HG03103 (cell line): ENCODE data around the gene CNIH1.
"Not testable (repeated sequence)": the region's sequence is repeated elsewhere in the genome, so short reads cannot be mapped to it uniquely, and the experiment has no call there.

Experiments
- ATAC-seq: cut with Tn5 transposase; IDR thresholded peaks from one replicate; pipeline ENCODE4 v1.9.1; 2021; ENCODE audit warnings: low read depth; ENCODE audit not compliant: unreplicated experiment

The CNIH1 gene

GRCh38 chr14:54437954-54438353 lies 3.2 kb downstream of the CNIH1 start:
- not testable (repeated sequence) for ATAC-seq

- ATAC-seq, result no peak
Measured at GRCh38 chr14:54435500-54435981, 5.6 kb downstream of the CNIH1 start.

DNA sequence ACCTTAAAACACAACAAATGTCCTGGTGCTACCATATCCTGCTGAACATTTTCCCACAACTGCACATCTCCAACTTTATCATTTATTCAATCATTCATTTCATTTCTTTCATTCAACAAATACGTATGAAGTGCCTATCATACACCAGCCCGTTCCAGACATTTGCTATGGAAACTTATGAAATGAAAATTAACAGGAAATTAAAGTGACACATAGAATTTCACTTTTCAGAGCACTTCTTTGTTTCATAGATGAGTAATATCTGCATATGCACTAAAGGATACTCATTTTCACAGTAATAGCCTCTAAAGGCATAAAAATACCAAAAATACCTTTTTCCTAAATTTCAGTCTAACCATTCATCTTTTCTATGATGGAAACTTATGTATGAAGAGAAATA lies 12.6 kb downstream of the CNIH1 start:
- ATAC-seq, result no peak

- ATAC-seq, result no peak
Measured at GRCh38 chr14:54427871-54428270, 13.3 kb downstream of the CNIH1 start.

DNA sequence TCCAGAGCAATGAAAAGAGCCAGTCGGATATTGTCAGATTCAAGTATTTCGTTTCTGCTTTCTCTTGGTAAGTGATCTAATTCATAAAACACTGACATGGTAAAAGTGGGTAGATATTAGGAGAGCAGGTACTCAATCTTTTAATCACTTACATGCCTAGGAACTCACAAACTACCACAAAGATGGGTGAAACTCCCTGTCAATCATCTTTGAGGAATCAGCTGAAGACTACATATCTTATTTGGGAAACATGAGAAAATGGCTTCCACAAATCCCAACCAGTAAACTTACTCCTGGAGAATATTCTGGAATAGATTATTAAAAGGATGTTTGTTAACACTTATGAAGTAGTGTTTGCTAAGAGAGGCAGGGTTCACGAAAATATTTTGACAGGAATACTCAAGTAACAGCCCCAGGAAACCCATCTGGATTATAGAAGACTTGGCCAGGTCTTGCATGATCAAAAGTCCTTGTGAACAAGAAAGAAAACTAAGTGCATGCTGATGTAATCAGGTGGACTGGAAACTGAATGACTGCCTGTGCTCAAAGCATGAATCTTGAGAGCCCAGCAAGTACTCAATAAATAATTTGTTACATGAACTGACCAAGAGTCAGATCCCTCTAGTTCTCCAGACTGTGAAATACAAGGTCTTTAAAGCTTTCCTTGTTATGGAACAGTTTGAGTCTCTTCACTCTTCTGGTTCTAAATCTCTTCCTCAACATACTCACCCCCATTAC lies 15.5 kb downstream of the CNIH1 start:
- no peak for ATAC-seq

GRCh38 chr14:54425068-54425467 lies 16.1 kb downstream of the CNIH1 start:
- no peak for ATAC-seq

DNA sequence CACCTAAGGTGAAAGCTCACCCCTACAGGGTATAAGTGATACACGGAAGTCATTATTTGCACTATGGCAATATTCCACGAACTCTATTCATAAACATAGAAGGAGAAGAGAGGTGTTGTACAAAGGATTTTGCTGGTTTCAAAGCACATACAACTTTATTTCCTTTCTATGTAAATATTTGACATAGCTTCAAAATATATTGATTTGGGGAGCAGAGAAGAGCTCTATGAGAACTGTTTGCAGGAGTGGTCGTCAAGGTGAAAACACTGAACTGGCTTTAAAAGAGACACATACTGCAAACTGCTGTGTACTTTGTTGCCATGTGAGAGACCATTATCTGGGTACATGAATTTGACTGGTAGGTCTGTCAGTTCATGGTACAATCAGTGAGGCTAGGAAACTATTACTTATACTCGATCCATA lies 16.7 kb downstream of the CNIH1 start:
- ATAC-seq, result no peak

DNA sequence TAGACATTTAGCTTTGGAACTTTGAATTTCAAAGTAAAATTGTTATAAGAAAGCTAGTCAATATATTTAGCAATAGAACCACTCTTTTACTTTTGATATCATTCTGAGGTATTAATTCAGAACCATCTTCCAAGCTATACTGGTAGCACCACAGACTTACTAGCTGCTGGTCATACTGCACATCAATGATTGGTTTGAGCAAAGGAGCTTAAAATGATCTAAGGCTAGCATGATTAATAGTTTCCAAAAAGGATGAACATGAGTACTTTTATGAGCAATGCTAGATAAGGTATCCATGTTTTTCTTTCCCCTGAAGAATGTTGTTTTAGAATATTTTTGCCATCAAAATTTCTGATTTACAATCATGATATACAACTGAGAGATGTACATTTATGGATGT lies 17.2 kb downstream of the CNIH1 start:
- ATAC-seq, result no peak

GRCh38 chr14:54420478-54421142 lies 20.6 kb downstream of the CNIH1 start:
- no peak for ATAC-seq

DNA sequence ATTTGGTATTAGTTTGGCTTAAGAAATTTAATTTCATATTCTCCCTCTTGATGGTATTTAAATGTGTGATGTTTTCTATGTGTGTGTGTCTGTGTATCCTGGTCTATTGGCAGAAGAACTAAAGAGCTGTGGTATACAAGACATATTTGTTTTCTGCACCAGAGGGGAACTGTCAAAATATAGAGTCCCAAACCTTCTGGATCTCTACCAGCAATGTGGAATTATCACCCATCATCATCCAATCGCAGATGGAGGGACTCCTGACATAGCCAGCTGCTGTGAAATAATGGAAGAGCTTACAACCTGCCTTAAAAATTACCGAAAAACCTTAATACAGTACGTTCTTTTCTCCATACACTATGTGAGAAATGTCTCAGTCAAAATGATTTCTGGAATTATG lies 29.8 kb downstream of the CNIH1 start:
- ATAC-seq, result no peak

DNA sequence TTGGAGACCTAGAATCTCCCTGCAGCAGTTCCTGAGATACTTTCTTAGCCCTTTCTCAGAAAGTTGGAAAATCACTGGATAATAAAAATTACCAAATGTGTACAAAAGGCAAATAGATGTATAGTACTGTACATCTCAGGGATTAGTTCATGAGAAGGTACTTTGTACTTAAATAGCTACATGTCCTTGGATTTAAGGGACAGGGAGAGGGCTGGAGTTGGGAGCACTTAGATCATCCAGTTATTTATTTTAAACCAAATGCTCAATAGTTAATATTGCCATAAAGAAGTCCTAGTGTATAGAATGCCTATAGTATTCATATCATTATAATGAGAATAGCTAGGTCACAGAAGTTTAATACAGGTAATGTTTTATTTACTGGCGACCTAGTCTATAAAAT lies 31.0 kb downstream of the CNIH1 start:
- ATAC-seq, result no peak

DNA sequence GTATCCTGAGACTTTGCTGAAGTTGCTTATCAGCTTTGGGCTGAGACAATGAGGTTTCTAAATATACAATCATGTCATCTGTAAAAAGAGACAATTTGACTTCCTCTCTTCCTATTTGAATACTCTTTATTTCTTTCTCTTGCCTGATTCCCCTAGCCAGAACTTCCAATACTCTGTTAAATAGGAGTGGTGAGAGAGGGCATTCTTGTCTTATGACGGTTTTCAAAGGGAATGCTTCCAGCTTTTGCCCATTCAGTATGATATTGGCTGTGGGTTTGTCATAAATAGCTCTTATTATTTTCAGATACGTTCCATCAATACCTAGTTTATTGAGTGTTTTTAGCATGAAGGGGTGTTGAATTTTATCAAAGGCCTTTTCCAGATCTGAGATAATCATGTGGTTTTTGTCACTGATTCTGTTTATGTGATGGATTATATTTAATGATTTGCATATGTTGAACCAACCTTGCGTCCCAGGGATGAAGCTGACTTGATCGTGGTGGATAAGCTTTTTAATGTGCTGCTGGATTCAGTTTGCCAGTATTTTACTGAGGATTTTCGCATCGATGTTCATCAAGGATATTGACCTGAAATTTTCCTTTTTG lies 37.7 kb downstream of the CNIH1 start:
- ATAC-seq, result not testable (repeated sequence)

GRCh38 chr14:54399560-54399959 lies 41.6 kb downstream of the CNIH1 start:
- ATAC-seq, result no peak

DNA sequence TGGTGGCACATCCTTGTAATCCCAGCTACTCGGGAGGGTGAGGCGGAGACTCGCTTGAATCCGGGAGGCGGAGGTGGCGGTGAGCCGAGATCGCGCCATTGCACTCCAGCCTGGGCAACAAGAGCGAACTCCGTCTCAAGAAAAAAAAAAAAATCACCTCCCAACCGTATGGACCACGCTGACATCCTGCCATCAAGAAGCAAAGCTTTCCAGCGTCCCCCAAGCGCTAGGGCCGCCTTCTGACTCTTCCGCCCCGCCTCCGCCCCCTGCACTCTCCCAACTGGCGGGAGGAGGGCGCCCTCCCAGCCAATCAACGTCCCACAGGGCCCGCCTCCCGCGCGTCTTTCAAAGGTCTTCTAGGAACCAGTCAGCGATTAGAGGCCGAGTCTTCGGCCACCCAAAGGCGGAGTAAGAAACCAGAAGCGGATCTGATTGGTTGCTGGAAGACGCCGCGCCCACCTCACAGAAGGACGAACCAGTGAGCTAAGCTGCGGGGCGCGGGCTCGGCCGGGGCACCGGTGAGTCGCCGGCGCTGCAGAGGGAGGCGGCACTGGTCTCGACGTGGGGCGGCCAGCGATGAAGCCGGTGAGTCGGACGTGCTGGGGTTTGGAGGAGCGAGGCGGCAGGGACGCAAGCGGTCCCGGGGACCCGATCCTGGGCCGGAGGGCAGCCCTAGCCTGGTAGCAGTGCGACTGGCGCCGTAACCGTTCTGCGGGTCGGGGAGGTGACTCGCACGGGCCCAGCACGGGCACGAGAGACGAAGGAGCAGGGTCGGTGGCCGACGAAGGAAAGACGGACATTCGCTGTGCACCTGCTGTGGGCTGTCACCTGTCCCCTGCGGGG lies 44.5 kb downstream of the CNIH1 start, which contains the start of gene CDKN3:
CDKN3 (plus strand) TSS at position 515 of the 843 bp plus-strand sequence; CDS start at position 577, 62 bp downstream.
- peak; percentile 96 for ATAC-seq

DNA sequence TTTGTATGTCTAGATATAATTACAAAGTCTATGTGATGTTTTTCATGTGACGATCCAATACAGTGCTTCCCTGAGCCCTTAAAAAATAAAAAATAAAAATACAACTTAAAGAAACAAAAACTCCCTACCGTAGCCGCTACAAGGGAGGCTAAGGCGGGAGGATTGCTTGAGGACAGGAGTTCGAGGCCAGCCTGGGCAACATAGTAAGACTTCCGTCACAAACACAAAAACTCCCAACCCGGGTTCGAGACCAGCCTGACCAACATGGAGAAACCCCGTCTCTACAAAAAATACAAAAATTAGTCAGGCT lies 45.0 kb downstream of the CNIH1 start:
- ATAC-seq, result no peak

DNA sequence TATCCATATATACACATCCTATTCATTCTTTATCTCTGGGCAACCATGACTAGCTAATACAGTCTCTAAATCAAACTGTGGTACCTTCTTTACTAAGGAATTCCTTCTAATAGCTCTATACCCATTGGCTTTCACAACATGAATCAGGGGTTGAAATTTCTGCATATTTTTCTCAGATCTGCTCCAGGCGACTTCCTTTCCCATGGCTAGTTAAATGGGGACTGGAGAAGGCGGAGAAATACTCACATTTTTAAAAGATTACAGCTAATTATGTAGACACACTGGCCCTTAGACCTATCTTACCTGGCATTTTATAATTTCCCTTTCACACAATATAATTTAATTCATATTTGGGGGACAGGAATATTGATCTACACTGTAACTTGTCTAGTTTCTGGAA lies 45.5 kb downstream of the CNIH1 start:
- ATAC-seq, result no peak

- no peak for ATAC-seq
Measured at GRCh38 chr14:54395284-54395683, 45.9 kb downstream of the CNIH1 start.

DNA sequence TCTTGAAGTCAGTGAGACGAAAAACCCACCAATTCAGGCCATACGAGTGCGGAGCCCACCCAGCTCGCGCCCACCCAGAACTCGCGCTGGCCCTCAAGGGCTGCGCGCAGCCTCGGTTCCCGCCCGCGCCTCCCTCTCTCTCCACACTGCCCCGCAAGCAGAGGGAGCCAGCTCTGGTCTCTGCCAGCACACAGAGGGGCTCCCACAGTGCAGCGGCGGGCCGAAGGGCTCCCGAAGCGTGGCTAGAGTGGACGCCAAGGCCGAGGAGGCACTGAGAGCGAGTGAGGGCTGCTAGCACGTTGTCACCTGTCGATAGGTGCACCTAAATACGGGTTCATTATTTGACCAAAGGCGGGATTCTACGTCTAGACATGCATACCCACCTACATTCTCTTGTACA lies 46.6 kb downstream of the CNIH1 start:
- ATAC-seq, result no peak

DNA sequence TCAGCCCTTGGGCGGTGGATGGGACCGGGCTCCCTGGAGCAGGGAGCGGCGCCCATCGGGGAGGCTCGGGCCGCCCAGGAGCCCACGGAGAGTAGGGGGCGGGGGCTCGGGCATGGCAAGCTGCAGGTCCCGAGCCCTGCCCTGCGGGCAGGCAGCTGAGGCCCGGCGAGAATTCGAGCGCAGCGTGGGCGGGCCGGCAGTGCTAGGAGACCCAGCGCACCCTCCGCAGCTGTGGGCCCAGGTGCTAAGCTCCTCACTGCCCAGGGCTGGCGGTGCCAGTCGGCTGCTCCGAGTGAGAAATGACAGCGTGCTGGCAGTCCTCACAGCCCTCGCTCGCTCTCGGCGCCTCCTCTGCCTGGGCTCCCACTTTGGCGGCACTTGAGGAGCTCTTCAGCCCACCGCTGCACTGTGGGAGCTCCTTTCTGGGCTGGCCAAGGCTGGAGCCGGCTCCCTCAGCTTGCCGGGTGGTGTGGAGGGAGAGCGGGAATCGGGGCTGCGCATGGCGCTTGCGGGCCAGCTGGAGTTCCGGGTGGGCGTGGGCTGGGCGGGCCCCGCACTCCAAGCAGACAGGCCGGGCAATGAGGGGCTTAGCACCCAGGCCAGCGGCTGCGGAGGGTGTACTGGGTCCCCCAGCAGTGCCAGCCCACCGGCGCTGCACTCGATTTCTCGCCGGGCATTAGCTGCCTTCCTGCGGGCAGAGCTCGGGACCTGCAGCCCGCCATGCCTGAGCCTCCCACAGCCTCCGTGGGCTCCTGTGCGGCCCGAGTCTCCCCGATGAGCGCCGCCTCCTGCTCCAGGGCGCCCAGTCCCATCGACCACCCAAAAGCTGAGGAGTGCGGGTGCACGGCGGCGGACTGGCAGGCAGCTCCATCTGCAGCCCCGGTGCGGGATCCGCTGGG lies 47.9 kb downstream of the CNIH1 start:
- ATAC-seq, result not testable (repeated sequence)
